Endothelial cell of umbilical vein (primary cell): ENCODE measurements around the gene SORCS1.

Experiments used
- EZH2 ChIP-seq: IDR thresholded peaks from 2 replicates; pipeline ENCODE4 v1.6.1; 2012; ENCODE audit warnings: borderline replicate concordance, low read depth, mild to moderate bottlenecking, moderate library complexity, low read length, inconsistent platforms; ENCODE audit not compliant: severe bottlenecking
- POLR2A ChIP-seq: IDR thresholded peaks from 2 replicates; pipeline ENCODE4 v1.6.1; 2012; ENCODE audit warnings: low read depth, mild to moderate bottlenecking, control low read depth, low read length
- POLR2AphosphoS5 ChIP-seq: IDR thresholded peaks from 2 replicates; pipeline ENCODE4 v1.6.1; 2012; ENCODE audit warnings: low read depth, mild to moderate bottlenecking, control low read depth, low read length, moderate library complexity; ENCODE audit not compliant: insufficient read depth
- TF ChIP-seq, protein P1 (sequence below), 2 donors: IDR thresholded peaks; 1 replicate in 1 of 2; 2 replicates in 1 of 2; pipeline ENCODE4 v1.5.1; 2011; ENCODE audit warnings: low read length in 2 of 2, mild to moderate bottlenecking in 2 of 2, moderate library complexity in 2 of 2, control low read depth in 1 of 2, inconsistent platforms in 1 of 2, low read depth in 1 of 2; ENCODE audit not compliant: insufficient read depth in 1 of 2; ENCODE audit errors: extremely low read depth in 1 of 2
- TF ChIP-seq, protein P2 (sequence below): IDR thresholded peaks from 2 replicates; pipeline ENCODE4 v1.6.1; 2011; ENCODE audit not compliant: insufficient read depth, insufficient read length

DNA sequence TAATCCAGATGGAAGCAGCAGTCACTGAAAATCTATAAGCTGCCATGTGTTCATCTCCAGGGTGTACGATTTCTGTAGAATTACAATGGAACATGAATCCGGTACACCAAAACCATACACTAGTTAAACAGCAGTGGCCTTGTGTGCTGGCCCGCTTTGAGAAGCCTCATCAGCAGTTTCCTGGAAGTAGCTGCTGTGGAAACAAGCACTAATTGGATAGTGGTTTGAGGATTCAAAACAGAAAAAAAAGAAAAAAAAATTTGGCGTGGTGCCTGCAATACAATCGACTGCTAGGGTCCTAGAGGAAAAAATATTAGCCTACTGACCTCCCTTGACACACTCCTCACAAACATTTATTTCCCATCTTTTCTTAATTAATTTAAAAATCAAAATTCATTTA lies 545.9 kb downstream of the SORCS1 start:
- TF ChIP-seq, protein P1, sequence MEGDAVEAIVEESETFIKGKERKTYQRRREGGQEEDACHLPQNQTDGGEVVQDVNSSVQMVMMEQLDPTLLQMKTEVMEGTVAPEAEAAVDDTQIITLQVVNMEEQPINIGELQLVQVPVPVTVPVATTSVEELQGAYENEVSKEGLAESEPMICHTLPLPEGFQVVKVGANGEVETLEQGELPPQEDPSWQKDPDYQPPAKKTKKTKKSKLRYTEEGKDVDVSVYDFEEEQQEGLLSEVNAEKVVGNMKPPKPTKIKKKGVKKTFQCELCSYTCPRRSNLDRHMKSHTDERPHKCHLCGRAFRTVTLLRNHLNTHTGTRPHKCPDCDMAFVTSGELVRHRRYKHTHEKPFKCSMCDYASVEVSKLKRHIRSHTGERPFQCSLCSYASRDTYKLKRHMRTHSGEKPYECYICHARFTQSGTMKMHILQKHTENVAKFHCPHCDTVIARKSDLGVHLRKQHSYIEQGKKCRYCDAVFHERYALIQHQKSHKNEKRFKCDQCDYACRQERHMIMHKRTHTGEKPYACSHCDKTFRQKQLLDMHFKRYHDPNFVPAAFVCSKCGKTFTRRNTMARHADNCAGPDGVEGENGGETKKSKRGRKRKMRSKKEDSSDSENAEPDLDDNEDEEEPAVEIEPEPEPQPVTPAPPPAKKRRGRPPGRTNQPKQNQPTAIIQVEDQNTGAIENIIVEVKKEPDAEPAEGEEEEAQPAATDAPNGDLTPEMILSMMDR (IDR thresholded peaks at IDR 0.05; ENCODE audit: extremely low read depth in 1 of 2, insufficient read depth in 1 of 2, low read depth in 1 of 2, low read length in 2 of 2): no peak
- no peak for TF ChIP-seq POLR2A
- TF ChIP-seq, protein P2, sequence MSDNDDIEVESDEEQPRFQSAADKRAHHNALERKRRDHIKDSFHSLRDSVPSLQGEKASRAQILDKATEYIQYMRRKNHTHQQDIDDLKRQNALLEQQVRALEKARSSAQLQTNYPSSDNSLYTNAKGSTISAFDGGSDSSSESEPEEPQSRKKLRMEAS: no peak
- TF ChIP-seq EZH2: no peak
- TF ChIP-seq POLR2AphosphoS5: no peak
